ENCODE results near the gene PALS2. TPM values are rescaled to one million over a fixed set of nuclear protein-coding genes. Genes with fewer than 3 reads are reported as not detected.

PALS2 gene
- total and polyA plus RNA-seq, 10 donors: 1.8 to 28.8 (median 9.7) TPM

GRCh38 chr7:24555719-24556118 lies 17.5 kb upstream of the PALS2 start:
- Histone ChIP-seq H3K27ac (no peak overlapping the region), H3K4me3 (no peak overlapping the region), H3K4me1 (no peaks in the 10 kb centered on the region), H3K27me3 (replicated peaks in 1 of 7) (no peaks in the 10 kb centered on the region), H3K36me3 (no peaks in the 10 kb centered on the region), H3K9me3 (no peaks in the 10 kb centered on the region)
- intact Hi-C loops (cut with DNase I; ENCODE audit: low total_unique reads): no loop called here
- DNase-seq: no peak
- 79 to 90% (median 88%) methylated on average over 5 of the region's 5 CpGs for WGBS, 5 donors
- no peak for TF ChIP-seq CTCF (IDR thresholded peaks at IDR 0.05 in 8 of 11, conservative IDR thresholded peaks at IDR 0.05 in 3 of 11)
- no peak for TF ChIP-seq POLR2AphosphoS5 (IDR thresholded peaks at IDR 0.05)
- no peak for TF ChIP-seq POLR2A (IDR thresholded peaks at IDR 0.05)

GRCh38 chr7:24560772-24561171 lies 12.5 kb upstream of the PALS2 start:
- DNase-seq: no peak
- WGBS, 5 donors: 50 to 77% (median 63%) methylated on average over 3 of the region's 3 CpGs
- no peaks in the 10 kb centered on the region for H3K27me3 ChIP-seq (replicated peaks in 1 of 7)
- H3K4me3 ChIP-seq: no peak overlapping the region
- H3K4me1 ChIP-seq: no peaks in the 10 kb centered on the region
- no peak overlapping the region for H3K27ac ChIP-seq
- H3K9me3 ChIP-seq: no peaks in the 10 kb centered on the region
- no peak for TF ChIP-seq CTCF (IDR thresholded peaks at IDR 0.05 in 8 of 11, conservative IDR thresholded peaks at IDR 0.05 in 3 of 11)
- no peaks in the 10 kb centered on the region for H3K36me3 ChIP-seq
- intact Hi-C loops (cut with DNase I; ENCODE audit: low total_unique reads): no loop called here

- Histone ChIP-seq H3K9me3 (no peaks in the 10 kb centered on the region), H3K4me1 (no peaks in the 10 kb centered on the region), H3K27me3 (replicated peaks in 1 of 7) (peaks cover 0 to 11% (median 0%) of the 10 kb centered on the region in 7 donors), H3K27ac (no peak overlapping the region), H3K4me3 (no peak overlapping the region), H3K36me3 (no peaks in the 10 kb centered on the region)
- TF ChIP-seq POLR2A (IDR thresholded peaks at IDR 0.05): no peak
- no peak for TF ChIP-seq POLR2AphosphoS5 (IDR thresholded peaks at IDR 0.05)
- TF ChIP-seq CTCF (IDR thresholded peaks at IDR 0.05 in 8 of 11, conservative IDR thresholded peaks at IDR 0.05 in 3 of 11): no peak
- intact Hi-C loops (cut with DNase I; ENCODE audit: low total_unique reads): no loop called here
- no peak for DNase-seq
- WGBS, 5 donors: 84 to 94% (median 89%) methylated on average over 2 of the region's 2 CpGs
Observed at GRCh38 chr7:24566274-24566673, 7.0 kb upstream of the PALS2 start.

GRCh38 chr7:24570983-24571382 lies 2.3 kb upstream of the PALS2 start:
- TF ChIP-seq CTCF (IDR thresholded peaks at IDR 0.05 in 8 of 11, conservative IDR thresholded peaks at IDR 0.05 in 3 of 11): no peak
- no peak for TF ChIP-seq POLR2AphosphoS5 (IDR thresholded peaks at IDR 0.05)
- no peak for TF ChIP-seq POLR2A (IDR thresholded peaks at IDR 0.05)
- WGBS, 5 donors: 66 to 79% (median 71%) methylated on average over 2 of the region's 2 CpGs
- Histone ChIP-seq H3K36me3 (no peaks in the 10 kb centered on the region), H3K4me1 (peaks cover 0 to 33% (median 21%) of the 10 kb centered on the region in 6 donors), H3K27me3 (replicated peaks in 1 of 7) (peaks cover 0 to 34% (median 0%) of the 10 kb centered on the region in 7 donors), H3K27ac (no peak overlapping the region), H3K9me3 (no peaks in the 10 kb centered on the region), H3K4me3 (no peak overlapping the region)
- intact Hi-C loops (cut with DNase I; ENCODE audit: low total_unique reads): no loop called here
- no peak for DNase-seq

All from spleen (tissue), 11 donors.